NCI-H82 (cell line): ENCODE results near the gene TEX35.
"Not testable (repeated sequence)": the region's sequence is repeated elsewhere in the genome, so short reads cannot be mapped to it uniquely, and the experiment has no call there.

Experiments used
- DNase-seq: peaks from one replicate; lab custom pipeline; 2025; lab: John Stamatoyannopoulos, UW

Gene TEX35

GRCh38 chr1:178495158-178495557 lies 17.8 kb upstream of the TEX35 start:
- no peak for DNase-seq

- no peak for DNase-seq
Observed at GRCh38 chr1:178495741-178496409, 17.0 kb upstream of the TEX35 start.

GRCh38 chr1:178496410-178497135 lies 16.3 kb upstream of the TEX35 start, which contains the start of gene CLEC20A:
CLEC20A (minus strand) TSS chr1:178496964; CDS start chr1:178496939, 25 bp downstream.
- no peak for DNase-seq

GRCh38 chr1:178497903-178498478 lies 14.9 kb upstream of the TEX35 start:
- DNase-seq: no peak

- DNase-seq: no peak
Observed at GRCh38 chr1:178498896-178499675, 13.8 kb upstream of the TEX35 start.

- DNase-seq: peak; percentile 22
Observed at GRCh38 chr1:178500091-178500770, 12.7 kb upstream of the TEX35 start.

GRCh38 chr1:178500936-178501554 lies 11.9 kb upstream of the TEX35 start:
- peak; percentile 16 for DNase-seq

GRCh38 chr1:178501705-178502329 lies 11.1 kb upstream of the TEX35 start:
- peak; percentile 91 for DNase-seq

GRCh38 chr1:178502330-178502714 lies 10.6 kb upstream of the TEX35 start:
- DNase-seq: no peak

GRCh38 chr1:178502856-178503255 lies 10.1 kb upstream of the TEX35 start:
- DNase-seq: no peak

GRCh38 chr1:178503316-178503715 lies 9.6 kb upstream of the TEX35 start:
- not testable (repeated sequence) for DNase-seq

GRCh38 chr1:178503849-178504248 lies 9.1 kb upstream of the TEX35 start:
- DNase-seq: peak; percentile 26

GRCh38 chr1:178504286-178504685 lies 8.6 kb upstream of the TEX35 start:
- no peak for DNase-seq

- DNase-seq: no peak
Observed at GRCh38 chr1:178506177-178506576, 6.7 kb upstream of the TEX35 start.

GRCh38 chr1:178506669-178507068 lies 6.2 kb upstream of the TEX35 start:
- no peak for DNase-seq

- DNase-seq: no peak
Observed at GRCh38 chr1:178509414-178510007, 3.4 kb upstream of the TEX35 start.

GRCh38 chr1:178510155-178510554 lies 2.8 kb upstream of the TEX35 start:
- DNase-seq: no peak

- DNase-seq: peak; percentile 14
Observed at GRCh38 chr1:178513278-178513983, 522 bp downstream of the TEX35 start.

GRCh38 chr1:178516110-178516509 lies 3.2 kb downstream of the TEX35 start:
- DNase-seq: no peak

- DNase-seq: no peak
Observed at GRCh38 chr1:178518894-178519293, 6.0 kb downstream of the TEX35 start.
